ENCODE results near the gene TMTC1.

DNA sequence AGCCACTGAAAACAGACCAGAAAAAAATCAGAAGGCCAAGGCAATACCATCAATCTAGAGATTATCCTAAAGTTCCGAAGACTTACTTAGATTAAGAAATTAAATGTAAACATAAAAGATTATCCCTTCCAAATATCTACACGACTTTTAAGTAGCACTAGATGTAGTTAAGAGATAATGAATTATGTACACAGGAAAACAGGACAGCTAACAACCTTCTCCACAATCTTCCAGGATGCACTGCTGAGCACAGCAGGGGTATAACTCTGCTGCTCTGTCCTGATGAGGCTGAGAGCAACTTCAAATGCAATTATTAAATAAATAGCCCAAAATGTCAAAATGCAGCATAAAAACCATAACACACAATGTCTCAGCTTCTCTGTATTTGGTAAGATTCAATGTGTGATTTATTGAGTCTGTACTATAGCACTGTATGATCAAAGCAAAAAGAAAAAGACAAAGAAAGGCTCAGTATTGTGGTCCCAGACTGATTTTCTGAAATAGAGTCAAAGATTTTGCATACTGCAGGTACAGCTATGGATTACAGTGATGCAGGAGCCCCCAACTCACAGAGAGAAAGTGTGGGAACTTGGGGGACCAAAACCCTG lies 56.9 kb downstream of the TMTC1 start:
- no peak for TF ChIP-seq YY1 (IDR thresholded peaks at IDR 0.05; ENCODE audit: insufficient read depth, insufficient read length)
- no peak for TF ChIP-seq SUZ12 (IDR thresholded peaks at IDR 0.05; ENCODE audit: extremely low read depth, insufficient read depth, insufficient read length)
